Measurements from ENCODE around the gene ILF3. TPM values are rescaled to one million over a fixed set of nuclear protein-coding genes. Genes with fewer than 3 reads are reported as not detected.

The ILF3 gene
- polyA plus RNA-seq, 3 donors, result 34.4 to 189 (median 48.1) TPM

- intact Hi-C loops (cut with micrococcal nuclease), result no loop called here
- WGBS (ENCODE audit: insufficient coverage), result 97% methylated on average over 10 of the region's 12 CpGs
- Histone ChIP-seq H3K4me1 (ENCODE audit: control insufficient read depth in 1 of 2, insufficient read depth in 2 of 2, low read length in 2 of 2) (no peaks in the 10 kb centered on the region), H2AFZ (ENCODE audit: insufficient read depth, low read depth, low read length, poor library complexity, severe bottlenecking) (no peak overlapping the region), H3K27ac (ENCODE audit: low read depth in 1 of 2, low read length in 2 of 2) (no peak overlapping the region), H4K20me1 (ENCODE audit: insufficient read depth, low read length) (peaks cover 62% of the 10 kb centered on the region), H3K4me2 (replicated peaks; ENCODE audit: extremely low read depth, low read length, poor library complexity, severe bottlenecking) (no peak overlapping the region), H3K79me2 (ENCODE audit: insufficient read depth, low read length) (peaks cover 44% of the 10 kb centered on the region), H3K9ac (ENCODE audit: insufficient read depth, low read length, poor library complexity, severe bottlenecking) (no peak overlapping the region), H3K27me3 (ENCODE audit: control insufficient read depth in 2 of 2, insufficient read depth in 2 of 2, low read length in 2 of 2) (no peaks in the 10 kb centered on the region), H3K9me3 (replicated peaks in 1 of 2; ENCODE audit: control insufficient read depth in 1 of 2, insufficient read depth in 1 of 2, low read length in 2 of 2) (no peaks in the 10 kb centered on the region), H3K36me3 (replicated peaks in 1 of 2; ENCODE audit: control insufficient read depth in 1 of 2, insufficient read depth in 2 of 2, low read length in 2 of 2) (peaks cover 82 to 95% of the 10 kb centered on the region in 2 donors), H3K4me3 (replicated peaks in 1 of 3; ENCODE audit: low read depth in 2 of 3, low read length in 3 of 3) (no peak overlapping the region)
- TF ChIP-seq CTCF (IDR thresholded peaks at IDR 0.05), result no peak
- Mint-ChIP-seq H3K4me3 (no peak overlapping the region), H3K27ac (no peak overlapping the region), H3K36me3 (peaks cover 82 to 100% of the 10 kb centered on the region in 2 donors), H3K27me3 (ENCODE audit: low read depth in 3 of 3) (no peaks in the 10 kb centered on the region), H3K9me3 (no peaks in the 10 kb centered on the region), H3K4me1 (no peaks in the 10 kb centered on the region)
- DNase-seq, result no peak
Observed at GRCh38 chr19:10678813-10679212, 24.7 kb downstream of the ILF3 start.

GRCh38 chr19:10679743-10680142, 25.6 kb downstream of the ILF3 start:
- Mint-ChIP-seq H3K36me3 (peaks cover 91 to 100% of the 10 kb centered on the region in 2 donors), H3K4me3 (no peak overlapping the region), H3K9me3 (no peaks in the 10 kb centered on the region), H3K4me1 (no peaks in the 10 kb centered on the region), H3K27ac (no peak overlapping the region), H3K27me3 (ENCODE audit: low read depth in 3 of 3) (no peaks in the 10 kb centered on the region)
- Histone ChIP-seq H3K9ac (ENCODE audit: insufficient read depth, low read length, poor library complexity, severe bottlenecking) (no peak overlapping the region), H3K4me3 (replicated peaks in 1 of 3; ENCODE audit: low read depth in 2 of 3, low read length in 3 of 3) (no peak overlapping the region), H4K20me1 (ENCODE audit: insufficient read depth, low read length) (peaks cover 54% of the 10 kb centered on the region), H3K4me1 (ENCODE audit: control insufficient read depth in 1 of 2, insufficient read depth in 2 of 2, low read length in 2 of 2) (no peaks in the 10 kb centered on the region), H2AFZ (ENCODE audit: insufficient read depth, low read depth, low read length, poor library complexity, severe bottlenecking) (no peak overlapping the region), H3K36me3 (replicated peaks in 1 of 2; ENCODE audit: control insufficient read depth in 1 of 2, insufficient read depth in 2 of 2, low read length in 2 of 2) (peaks cover 89 to 99% of the 10 kb centered on the region in 2 donors), H3K9me3 (replicated peaks in 1 of 2; ENCODE audit: control insufficient read depth in 1 of 2, insufficient read depth in 1 of 2, low read length in 2 of 2) (no peaks in the 10 kb centered on the region), H3K79me2 (ENCODE audit: insufficient read depth, low read length) (peaks cover 39% of the 10 kb centered on the region), H3K27me3 (ENCODE audit: control insufficient read depth in 2 of 2, insufficient read depth in 2 of 2, low read length in 2 of 2) (no peaks in the 10 kb centered on the region), H3K27ac (ENCODE audit: low read depth in 1 of 2, low read length in 2 of 2) (no peak overlapping the region), H3K4me2 (replicated peaks; ENCODE audit: extremely low read depth, low read length, poor library complexity, severe bottlenecking) (no peak overlapping the region)
- WGBS (ENCODE audit: insufficient coverage), result 97% methylated on average over 11 of the region's 18 CpGs
- DNase-seq, result no peak
- intact Hi-C loops (cut with micrococcal nuclease), result no loop called here
- no peak for TF ChIP-seq CTCF (IDR thresholded peaks at IDR 0.05)
